BE2C (cell line): ENCODE data around the gene DUSP16.

ENCODE experiments used
- DNase-seq: peaks from one replicate; pipeline ENCODE4 v3.0.0-alpha.2; 2020
- H3K27me3 ChIP-seq: fragments of 250-450 bp; sonication (Bioruptor Pico); 2 replicates; pipeline ENCODE4 v1.5.1; 2020; ENCODE audit warnings: mild to moderate bottlenecking
- H3K36me3 ChIP-seq: fragments of 250-450 bp; sonication (Bioruptor Pico); 2 replicates; pipeline ENCODE4 v1.5.1; 2020; ENCODE audit warnings: mild to moderate bottlenecking
- H3K4me1 ChIP-seq: fragments of 250-450 bp; sonication (Bioruptor Pico); 2 replicates; pipeline ENCODE4 v1.5.1; 2020
- H3K4me3 ChIP-seq: 2 replicates; pipeline ENCODE4 v1.5.1; 2011; ENCODE audit warnings: low read depth, low read length
- H3K9me3 ChIP-seq: fragments of 250-450 bp; sonication (Bioruptor Pico); 2 replicates; pipeline ENCODE4 v1.5.1; 2020
- TF ChIP-seq, protein P1 (sequence below): IDR thresholded peaks from 2 replicates; pipeline ENCODE4 v1.5.1; 2012; ENCODE audit warnings: mild to moderate bottlenecking, low read depth, low read length

The DUSP16 gene

DNA sequence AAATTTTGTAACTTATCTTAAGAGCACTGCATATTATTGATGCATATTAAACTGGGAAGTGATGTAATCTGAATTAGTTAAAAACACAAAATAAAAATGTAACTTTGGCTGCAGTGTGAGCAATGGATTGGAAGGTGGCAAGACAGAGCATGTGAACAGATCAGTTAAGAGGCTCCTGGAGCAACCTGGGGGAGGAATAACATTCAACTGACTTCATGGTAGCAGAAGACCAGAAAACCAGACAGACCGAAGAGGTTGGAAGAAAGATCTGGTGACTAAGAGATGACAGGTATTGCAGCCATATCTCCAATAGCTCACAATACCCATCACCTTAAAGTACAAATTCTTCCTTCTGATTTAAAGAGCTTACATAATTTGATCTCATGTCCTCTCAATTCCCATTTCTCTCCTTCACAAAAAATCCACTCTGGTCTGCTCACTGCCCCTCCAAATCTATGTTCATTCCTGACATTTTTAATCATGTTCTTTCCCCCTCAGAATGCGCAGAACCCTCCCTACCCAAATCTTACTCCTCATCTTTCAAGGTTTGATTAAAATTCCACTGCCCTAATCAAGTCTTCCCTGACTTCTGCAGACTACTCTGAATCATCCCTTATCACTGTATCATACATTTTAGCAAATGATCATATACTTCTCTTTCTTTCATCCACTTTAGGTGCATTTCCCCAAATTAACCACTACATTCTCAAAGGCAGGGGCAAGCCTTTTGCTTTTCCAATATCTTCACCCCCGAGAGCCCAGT lies 51.5 kb downstream of the DUSP16 start:
- TF ChIP-seq, protein P1, sequence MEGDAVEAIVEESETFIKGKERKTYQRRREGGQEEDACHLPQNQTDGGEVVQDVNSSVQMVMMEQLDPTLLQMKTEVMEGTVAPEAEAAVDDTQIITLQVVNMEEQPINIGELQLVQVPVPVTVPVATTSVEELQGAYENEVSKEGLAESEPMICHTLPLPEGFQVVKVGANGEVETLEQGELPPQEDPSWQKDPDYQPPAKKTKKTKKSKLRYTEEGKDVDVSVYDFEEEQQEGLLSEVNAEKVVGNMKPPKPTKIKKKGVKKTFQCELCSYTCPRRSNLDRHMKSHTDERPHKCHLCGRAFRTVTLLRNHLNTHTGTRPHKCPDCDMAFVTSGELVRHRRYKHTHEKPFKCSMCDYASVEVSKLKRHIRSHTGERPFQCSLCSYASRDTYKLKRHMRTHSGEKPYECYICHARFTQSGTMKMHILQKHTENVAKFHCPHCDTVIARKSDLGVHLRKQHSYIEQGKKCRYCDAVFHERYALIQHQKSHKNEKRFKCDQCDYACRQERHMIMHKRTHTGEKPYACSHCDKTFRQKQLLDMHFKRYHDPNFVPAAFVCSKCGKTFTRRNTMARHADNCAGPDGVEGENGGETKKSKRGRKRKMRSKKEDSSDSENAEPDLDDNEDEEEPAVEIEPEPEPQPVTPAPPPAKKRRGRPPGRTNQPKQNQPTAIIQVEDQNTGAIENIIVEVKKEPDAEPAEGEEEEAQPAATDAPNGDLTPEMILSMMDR, result no peak
- Histone ChIP-seq H3K36me3 (no peaks in the 10 kb centered on the region), H3K27me3 (no peaks in the 10 kb centered on the region), H3K4me1 (peaks cover 36% of the 10 kb centered on the region), H3K4me3 (no peak overlapping the region), H3K9me3 (no peaks in the 10 kb centered on the region)
- no peak for DNase-seq

GRCh38 chr12:12510551-12510950 lies 52.1 kb downstream of the DUSP16 start:
- no peaks in the 10 kb centered on the region for H3K27me3 ChIP-seq
- TF ChIP-seq, protein P1, result no peak
- peaks cover 37% of the 10 kb centered on the region for H3K4me1 ChIP-seq
- no peak for DNase-seq
- H3K9me3 ChIP-seq, result no peaks in the 10 kb centered on the region
- H3K4me3 ChIP-seq, result no peak overlapping the region
- H3K36me3 ChIP-seq, result no peaks in the 10 kb centered on the region

DNA sequence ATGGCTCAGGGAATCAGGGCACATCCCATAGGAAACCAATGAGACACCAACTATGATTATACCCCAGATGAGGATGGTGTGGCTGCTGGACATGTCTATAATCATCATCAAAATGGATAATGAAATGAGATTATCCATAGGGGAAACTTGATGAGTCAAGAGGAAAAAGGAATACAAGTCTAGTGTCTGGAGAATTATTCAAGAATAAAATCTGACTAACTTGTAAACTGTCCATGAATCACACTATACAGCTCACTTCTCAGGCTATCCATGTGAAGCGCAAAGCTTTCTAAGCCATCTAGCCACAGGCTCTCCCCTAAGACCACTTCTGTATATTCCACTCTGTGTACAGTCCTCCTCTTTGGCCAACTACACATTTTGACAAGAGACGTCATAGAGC lies 52.5 kb downstream of the DUSP16 start:
- no peaks in the 10 kb centered on the region for H3K9me3 ChIP-seq
- H3K4me1 ChIP-seq, result peaks cover 41% of the 10 kb centered on the region
- H3K27me3 ChIP-seq, result no peaks in the 10 kb centered on the region
- H3K4me3 ChIP-seq, result no peak overlapping the region
- no peaks in the 10 kb centered on the region for H3K36me3 ChIP-seq
- TF ChIP-seq, protein P1, result no peak
- no peak for DNase-seq

GRCh38 chr12:12508612-12509011 lies 54.1 kb downstream of the DUSP16 start:
- Histone ChIP-seq H3K27me3 (no peaks in the 10 kb centered on the region), H3K36me3 (no peaks in the 10 kb centered on the region), H3K4me3 (no peak overlapping the region), H3K4me1 (peaks cover 44% of the 10 kb centered on the region), H3K9me3 (no peaks in the 10 kb centered on the region)
- DNase-seq, result no peak
- TF ChIP-seq, protein P1, result no peak

GRCh38 chr12:12507121-12507520 lies 55.5 kb downstream of the DUSP16 start:
- H3K4me1 ChIP-seq, result peaks cover 38% of the 10 kb centered on the region
- H3K36me3 ChIP-seq, result no peaks in the 10 kb centered on the region
- DNase-seq, result no peak
- TF ChIP-seq, protein P1, result no peak
- H3K4me3 ChIP-seq, result no peak overlapping the region
- no peaks in the 10 kb centered on the region for H3K9me3 ChIP-seq
- H3K27me3 ChIP-seq, result no peaks in the 10 kb centered on the region

- DNase-seq, result peak; percentile 23
- Histone ChIP-seq H3K36me3 (no peaks in the 10 kb centered on the region), H3K27me3 (no peaks in the 10 kb centered on the region), H3K4me1 (peaks cover 33% of the 10 kb centered on the region), H3K9me3 (no peaks in the 10 kb centered on the region), H3K4me3 (peak overlapping the region; percentile 41)
- TF ChIP-seq, protein P1, result no peak
Measured at GRCh38 chr12:12506496-12506890, 56.2 kb downstream of the DUSP16 start.
